ENCODE results near the gene SUCO.

DNA sequence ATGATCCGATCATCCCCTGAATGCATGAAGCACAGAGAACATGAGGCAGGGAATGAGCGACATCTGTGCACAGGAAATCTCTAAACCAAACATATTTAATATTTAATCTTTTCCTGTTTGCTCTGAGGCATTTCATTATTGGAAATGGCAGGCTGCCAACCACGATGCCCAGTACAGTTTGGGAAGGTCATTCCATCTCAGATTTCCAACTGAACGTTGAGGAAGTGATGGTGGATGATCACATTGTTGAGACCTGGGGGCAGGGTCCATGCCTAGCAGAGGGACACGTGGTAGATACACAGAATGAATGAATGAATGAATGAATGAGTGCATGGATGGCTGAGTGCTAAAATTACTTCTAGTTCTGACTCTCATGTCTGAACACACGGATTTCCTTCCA is 110.0 kb downstream of the SUCO start:
- TF ChIP-seq, protein P1, sequence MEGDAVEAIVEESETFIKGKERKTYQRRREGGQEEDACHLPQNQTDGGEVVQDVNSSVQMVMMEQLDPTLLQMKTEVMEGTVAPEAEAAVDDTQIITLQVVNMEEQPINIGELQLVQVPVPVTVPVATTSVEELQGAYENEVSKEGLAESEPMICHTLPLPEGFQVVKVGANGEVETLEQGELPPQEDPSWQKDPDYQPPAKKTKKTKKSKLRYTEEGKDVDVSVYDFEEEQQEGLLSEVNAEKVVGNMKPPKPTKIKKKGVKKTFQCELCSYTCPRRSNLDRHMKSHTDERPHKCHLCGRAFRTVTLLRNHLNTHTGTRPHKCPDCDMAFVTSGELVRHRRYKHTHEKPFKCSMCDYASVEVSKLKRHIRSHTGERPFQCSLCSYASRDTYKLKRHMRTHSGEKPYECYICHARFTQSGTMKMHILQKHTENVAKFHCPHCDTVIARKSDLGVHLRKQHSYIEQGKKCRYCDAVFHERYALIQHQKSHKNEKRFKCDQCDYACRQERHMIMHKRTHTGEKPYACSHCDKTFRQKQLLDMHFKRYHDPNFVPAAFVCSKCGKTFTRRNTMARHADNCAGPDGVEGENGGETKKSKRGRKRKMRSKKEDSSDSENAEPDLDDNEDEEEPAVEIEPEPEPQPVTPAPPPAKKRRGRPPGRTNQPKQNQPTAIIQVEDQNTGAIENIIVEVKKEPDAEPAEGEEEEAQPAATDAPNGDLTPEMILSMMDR (IDR thresholded peaks at IDR 0.05) = no peak
- no peak for TF ChIP-seq POLR2A (IDR thresholded peaks at IDR 0.05)
